Nucleus accumbens (tissue), 56 donors: ENCODE measurements around the gene UNC119B.
A peak's percentile ranks its signal among the peaks of the same experiment; 100 is the strongest.

Experiments
- DNase-seq, 56 donors: peaks; one replicate each; lab custom pipeline; 2025; lab: John Stamatoyannopoulos, UW

Gene UNC119B

DNA sequence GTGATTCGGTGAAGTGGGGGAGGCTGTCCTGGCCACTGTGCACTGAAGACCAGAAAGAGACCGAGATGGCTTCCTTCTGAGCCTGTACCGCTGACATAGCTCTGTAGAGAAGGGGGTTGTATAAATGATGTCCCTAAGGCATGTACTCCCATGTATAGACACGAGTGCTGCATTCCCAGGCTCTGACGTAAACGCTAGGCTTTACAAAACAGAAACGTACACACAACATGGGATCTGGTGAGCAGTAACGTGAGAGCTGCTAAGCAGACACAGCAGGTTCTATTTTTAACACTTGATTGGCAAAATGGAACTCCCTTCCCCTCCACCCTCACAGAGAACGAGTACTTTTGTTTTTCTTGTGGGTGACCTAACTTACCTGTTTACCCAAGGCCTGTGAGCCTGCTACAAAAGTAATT, 51.3 kb downstream of the UNC119B start:
- DNase-seq, result peak in 1 of 56 donors; percentile 24

DNA sequence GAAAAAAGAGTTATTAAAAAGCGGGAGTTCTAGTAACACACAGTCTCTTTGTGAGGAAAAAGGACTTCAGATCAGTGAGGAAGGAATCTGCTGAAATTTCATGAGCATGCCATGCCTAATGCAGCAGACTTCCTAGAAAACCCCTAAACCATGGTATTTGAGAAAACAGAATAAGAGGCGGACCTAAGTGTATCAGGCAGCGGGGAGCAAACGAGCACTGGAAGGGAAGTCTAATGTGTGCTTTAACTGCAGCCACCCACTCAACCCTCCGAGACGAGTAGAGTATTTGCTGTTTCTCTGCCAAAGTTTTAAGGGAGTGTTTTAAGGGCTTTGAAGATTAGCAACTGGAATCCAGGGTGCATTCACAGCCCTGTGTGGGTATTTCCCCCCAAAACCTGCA, 51.8 kb downstream of the UNC119B start:
- peak in 7 of 56 donors; percentile 14 to 52 (median 15) for DNase-seq

DNA sequence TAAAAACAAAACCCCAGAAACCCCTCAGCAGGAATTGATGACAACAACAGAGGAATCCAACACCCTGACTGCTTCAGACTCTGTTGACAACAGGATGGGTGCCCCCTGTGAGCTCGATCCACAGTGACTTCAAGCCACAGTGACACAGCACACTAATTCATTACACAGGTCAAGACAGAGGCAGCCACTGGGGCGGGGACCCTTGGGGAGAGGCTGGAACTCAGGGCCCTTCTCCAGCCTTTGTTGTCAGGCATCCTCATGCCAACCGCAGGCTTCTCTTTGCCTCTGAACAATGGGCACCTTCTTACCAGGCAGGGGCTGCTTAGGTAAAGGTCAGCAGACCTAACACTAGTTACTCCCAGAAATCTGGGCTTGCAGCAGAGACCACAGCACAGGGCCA, 53.0 kb downstream of the UNC119B start:
- DNase-seq, result no peak

DNA sequence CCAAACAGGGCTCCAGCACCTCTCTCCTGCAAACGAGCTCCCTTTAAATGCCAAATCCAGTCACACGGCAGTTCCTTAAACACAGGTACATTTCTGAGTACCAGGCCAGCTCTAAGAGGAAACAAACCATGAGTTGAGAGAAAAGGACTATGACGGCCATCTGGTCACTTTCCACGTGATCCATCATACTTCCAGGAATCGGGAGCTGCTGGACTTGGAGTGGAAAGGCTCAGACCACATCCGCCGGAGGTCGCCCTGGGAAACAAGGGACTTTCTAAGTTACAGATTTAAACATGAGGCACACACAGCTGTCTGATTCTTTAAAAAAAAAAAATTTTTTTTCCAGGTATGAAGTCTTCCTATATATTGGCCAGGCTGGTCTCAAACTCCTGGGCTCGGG, 54.6 kb downstream of the UNC119B start:
- DNase-seq, result no peak

DNA sequence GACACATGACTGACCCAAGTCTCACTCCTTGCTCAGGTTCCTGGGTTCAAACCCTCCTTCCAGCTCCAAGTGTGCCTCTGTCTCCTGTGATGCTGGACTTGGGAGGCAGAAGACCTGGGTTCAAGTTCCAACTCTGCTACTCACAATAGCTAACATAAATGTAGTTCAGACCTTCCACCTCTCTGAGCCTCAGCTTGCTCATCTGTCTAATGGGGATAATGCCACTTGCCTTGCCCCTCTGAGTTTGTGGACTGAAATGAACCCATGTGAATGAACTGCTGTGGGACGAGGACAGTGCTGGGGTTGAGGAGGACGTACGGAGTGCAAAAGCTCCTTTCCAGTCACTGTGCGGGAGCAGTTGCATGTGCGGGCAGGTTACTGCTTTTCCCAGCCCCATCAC, 56.3 kb downstream of the UNC119B start:
- no peak for DNase-seq

DNA sequence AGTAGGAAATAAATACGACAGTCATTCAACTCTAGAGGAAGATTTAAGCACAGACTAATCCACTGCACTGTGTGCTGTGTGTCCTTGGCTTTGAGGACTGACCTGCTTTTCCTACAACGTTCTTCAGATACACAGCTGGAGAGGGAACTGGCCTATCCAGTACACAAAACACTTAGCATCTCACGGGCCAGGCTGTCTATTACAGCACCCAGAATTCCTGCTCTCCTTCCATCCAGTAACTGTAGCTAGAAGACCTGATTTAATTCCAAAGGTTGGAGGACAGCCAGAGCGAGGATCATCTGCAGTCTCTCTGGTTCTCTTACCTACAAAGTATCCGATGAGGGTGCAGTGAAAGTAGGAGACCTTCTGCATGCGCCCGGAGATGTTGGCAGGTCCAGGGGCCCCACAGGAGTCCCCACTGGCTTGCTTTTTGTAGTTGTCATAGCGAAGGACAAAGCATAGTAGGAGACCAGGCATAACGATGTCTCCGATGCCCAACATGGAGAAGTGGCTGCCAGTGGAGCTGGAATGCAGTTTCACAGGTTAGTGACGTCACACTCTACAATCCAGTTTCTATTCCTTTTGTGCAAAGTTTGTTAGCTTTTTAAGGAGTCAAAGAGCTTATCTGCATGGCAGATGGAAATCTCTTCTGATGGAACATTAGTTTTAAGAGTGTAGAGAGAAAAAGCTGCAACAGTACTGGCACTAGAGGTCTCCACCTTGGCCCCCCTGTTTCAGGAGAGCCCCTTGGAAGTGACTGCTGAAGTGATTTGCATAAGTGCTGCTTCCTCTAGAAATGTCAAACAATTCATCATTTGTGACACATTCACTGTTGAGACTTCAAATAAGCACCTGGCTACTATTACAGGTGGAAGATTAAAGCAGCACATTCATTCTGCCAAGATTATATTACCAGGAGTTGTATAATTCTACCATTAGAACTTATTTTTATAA, 57.1 kb downstream of the UNC119B start:
- DNase-seq, result no peak

DNA sequence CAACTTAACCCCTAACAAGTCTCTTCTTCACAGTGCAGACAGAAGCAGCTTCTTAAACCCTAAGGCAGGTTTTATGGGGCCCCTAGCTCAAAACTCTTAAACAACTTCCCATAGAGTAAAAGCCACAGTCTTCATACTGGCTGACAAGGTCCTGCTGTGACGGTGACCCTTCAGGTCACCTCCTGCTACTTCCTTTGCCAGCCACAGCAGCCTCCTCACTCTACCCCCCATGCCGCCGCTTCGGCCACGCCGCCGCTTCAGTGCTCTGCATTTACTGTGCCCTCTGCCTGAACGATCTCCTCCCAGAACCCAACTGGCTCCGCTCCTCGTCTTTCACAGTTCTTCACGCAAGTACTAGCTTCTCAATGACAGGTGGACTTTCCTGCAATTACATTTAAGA, 60.8 kb downstream of the UNC119B start:
- no peak for DNase-seq
